ENCODE data around the gene HSD3B7.

DNA sequence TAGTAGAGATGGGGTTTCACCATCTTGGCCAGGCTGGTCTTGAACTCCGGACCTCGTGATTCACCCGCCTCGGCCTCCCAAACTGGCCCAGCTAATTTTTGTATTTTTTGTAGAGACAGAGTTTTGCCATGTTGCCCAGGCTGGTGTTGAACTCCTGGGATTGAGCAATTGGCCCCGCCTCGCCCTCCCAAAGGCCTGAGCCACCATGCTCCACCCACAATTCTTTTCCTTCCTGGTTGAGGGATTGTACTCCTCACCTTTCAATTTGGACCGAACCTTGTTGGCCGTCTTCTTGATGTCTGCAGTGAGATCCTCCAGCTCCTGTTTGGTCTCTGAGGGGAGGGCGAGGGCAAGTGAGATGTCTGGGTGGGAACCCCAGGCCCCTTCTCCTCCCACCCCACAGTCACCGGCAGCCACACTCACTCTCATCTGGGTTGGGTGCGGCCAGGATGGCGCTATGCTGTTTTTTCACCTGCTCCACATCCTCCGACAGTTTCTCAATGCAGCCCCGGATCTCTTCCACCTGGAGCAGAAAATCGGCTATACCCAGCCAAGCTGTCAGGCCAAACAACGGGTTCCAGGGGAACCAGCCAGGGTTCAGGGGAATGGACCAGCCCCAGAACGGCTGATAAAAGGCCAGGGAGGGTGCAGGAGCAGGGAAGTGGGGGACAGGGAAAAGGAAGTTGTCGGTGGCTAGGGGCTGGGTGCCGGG lies 15.8 kb downstream of the HSD3B7 start:
- TF ChIP-seq POLR2A (IDR thresholded peaks at IDR 0.05) (no peak), POLR2AphosphoS5 (IDR thresholded peaks at IDR 0.05; ENCODE audit: insufficient read depth in 1 of 2, low read depth in 1 of 2) (no peak)
- TF ChIP-seq, protein P1, sequence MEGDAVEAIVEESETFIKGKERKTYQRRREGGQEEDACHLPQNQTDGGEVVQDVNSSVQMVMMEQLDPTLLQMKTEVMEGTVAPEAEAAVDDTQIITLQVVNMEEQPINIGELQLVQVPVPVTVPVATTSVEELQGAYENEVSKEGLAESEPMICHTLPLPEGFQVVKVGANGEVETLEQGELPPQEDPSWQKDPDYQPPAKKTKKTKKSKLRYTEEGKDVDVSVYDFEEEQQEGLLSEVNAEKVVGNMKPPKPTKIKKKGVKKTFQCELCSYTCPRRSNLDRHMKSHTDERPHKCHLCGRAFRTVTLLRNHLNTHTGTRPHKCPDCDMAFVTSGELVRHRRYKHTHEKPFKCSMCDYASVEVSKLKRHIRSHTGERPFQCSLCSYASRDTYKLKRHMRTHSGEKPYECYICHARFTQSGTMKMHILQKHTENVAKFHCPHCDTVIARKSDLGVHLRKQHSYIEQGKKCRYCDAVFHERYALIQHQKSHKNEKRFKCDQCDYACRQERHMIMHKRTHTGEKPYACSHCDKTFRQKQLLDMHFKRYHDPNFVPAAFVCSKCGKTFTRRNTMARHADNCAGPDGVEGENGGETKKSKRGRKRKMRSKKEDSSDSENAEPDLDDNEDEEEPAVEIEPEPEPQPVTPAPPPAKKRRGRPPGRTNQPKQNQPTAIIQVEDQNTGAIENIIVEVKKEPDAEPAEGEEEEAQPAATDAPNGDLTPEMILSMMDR (IDR thresholded peaks at IDR 0.05): no peak
